GM21381 (cell line): ENCODE results near the gene GID8.

ENCODE experiments used
- ATAC-seq: cut with Tn5 transposase; IDR thresholded peaks from one replicate; pipeline ENCODE4 v1.9.1; 2021; ENCODE audit warnings: mild to moderate bottlenecking, moderate library complexity; ENCODE audit not compliant: unreplicated experiment

The GID8 gene

DNA sequence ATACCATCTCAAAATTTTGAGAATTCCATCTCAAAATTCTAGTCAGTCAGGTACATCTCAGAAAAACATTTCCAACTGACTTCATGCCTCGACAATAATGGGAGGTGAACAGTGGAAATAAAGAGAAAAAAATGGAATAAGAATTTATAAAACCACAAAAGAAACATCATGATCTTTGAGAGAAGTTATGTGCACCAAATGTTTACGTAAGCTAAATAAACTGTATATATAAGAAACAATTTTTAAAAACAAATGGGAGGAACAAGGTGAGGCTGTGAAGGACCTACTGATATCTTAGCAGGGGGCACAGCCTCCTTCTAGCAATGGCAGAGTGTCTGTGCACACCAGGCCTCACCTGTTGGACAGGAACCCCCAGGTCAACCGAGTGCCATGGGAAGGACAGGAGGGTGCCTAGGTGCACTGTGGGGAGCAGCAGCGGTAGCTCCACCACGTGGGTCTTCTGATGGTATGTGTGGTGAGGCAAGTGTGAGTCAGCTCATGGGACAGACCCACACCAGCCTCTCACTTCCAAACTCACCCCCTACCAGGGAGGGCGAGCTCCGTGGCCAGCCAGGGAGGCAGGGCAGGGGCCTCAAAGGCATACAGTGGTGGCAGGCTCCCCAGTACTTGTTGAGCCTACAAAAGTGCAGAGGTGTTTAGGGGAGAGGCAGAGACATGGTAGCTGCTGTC, 34.9 kb upstream of the GID8 start:
- no peak for ATAC-seq

DNA sequence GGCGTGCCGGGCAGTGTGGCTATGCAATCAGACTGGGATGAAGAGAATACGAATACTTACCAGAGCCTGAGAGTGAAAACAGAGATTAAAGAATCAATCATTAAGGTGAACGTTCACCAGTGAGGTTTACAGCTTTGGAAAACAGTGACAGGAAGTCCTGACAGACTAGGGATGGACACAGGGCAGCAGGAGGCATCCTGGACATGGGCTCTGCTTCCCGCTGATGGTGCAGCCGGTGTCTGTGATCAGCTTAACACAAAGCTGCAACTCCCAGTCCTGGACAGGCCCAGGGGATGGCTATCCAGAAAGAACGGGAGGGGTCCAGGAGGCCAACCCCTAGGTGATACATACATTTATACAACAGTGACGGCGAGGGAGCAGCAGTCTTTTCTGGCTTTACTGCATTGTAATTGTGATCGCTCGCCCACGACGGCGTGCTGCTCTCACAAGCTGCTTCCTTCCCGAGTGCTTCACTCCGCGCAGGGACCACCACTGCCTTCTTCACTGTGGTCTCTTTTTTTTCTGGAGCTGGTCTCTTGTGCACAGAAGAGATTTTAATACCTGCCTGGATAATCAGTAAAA, 32.3 kb upstream of the GID8 start:
- no peak for ATAC-seq

DNA sequence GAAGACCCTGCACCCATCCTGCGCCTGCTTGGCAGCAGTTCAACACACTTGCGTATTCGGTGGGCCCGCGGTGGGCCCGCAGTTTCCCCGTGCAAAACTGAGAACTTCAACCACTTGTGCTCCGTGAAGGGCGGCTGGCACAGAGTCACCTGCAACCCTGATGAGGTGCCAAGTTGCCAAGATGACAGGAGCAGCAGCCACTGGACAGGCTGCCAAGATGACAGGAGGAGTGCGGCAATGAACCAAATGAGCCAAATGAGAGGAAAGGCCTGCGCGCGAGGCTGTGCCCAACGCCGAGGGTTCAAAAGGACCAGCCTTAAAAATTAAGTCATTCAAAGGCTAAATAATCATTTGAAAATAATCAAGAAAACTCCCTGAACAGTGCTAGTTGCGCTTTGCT, 31.7 kb upstream of the GID8 start:
- no peak for ATAC-seq

DNA sequence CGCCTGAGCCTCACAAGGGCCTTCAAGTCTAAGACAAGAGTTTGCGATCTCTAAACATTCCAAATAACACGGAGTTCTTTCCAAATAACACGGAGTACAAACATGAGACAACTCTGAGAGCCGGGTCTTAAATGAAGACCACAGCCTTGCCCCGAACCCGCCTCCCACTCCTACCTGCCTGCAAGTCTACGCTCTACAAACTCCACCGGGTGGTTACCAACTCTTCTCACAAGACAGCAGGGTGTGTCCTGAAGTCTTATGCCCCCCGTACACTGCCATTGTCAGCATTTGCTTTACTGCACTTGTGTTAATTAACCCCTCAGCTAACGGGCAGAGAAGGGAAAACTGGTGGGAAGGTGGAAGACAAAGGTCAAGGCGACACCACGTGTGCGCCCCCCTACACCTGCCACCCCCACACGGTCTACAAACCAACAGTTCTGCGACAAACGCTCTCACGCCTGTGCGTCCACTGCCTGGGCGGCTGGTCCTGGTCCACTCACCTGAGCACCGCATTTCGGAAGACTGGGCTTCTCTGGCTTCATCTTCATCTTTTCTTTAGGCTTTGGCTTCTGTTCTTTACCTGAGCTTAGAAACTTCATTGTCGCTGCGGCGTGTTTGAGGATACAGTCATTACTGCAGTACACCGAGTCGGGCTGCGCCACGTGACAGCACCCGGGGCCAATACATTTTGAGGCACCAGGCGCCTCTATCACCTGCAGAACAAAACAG, 31.1 kb upstream of the GID8 start:
- ATAC-seq = no peak

DNA sequence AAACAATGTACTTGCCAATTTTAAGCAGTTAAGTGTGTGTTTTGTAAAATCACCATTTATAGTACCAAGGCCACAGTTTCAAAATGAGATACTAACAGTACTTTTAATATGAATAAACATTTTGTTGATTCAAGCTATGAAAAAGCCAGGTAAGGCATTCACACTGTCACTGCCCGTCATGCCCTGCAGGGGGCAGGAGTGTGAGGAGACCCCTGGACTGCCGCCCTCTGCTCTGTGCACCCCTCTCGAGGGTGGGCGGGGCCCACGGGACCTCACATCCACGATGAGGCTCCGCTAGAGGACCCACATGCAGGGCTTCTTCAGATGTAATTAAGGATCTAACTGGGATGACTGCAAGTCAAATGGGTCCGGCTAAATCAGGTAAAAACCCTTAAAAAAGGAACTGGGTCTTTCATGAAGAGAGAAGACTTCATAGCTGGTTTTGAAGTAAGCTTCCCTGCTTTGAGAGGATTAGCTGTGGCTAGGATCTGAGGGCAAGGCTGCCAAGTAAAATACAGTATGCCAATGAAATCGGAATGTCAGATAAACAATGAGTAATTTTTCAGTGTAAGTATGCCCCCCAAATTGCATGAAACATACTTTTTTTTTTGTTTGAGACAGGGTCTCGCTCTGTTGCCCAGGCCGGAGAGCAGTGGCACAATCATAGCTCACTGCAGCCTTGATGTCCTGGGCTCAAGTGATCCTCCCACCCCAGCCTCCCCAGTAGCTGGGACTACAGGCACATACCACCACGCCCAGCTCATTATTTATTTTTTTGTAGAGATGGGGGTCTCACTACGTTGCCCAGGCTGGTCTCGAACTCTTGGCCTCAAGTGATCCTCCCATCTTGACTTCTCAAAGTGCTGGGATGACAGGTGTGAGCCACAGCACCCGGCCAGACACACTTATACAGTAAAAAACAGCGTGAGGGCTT, 30.3 kb upstream of the GID8 start:
- ATAC-seq = no peak

DNA sequence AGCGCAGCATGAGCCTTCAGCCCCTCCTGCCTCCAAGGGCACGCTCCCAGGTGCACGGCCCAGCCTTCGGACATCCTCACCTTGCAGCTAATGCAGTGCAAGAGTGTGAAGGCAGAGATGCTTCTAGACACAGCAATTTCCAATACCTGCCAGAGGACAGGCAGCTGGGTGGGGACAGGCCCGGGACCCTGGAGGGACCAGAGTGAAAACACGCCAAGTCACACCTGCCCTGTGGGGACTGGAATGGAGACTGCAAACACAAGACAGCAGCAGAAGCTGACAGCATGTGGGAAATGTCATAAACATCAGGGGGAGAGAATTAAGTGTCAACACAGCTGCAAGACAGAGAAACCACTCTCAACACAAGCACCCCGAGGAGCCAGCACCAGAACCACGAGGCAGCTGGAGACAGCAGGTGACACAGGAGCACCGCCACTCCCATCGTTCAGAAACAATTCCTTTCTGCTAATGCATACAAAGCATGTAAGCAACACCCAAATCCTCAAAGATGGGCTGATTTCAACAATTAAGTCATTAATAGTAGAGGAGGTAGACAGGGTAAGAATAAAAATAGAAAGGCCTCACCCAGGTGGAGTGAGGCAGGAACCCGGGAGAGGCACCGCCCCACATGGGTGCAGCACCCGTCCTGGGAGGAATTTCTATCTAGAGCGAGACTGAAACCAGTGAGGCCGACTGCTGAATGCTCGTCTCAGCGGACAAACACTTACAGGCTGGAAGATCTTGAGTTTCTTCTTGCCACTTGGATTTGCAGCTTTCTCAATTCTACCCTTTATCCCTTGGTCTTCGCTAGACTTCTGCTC, 28.8 kb upstream of the GID8 start:
- no peak for ATAC-seq

DNA sequence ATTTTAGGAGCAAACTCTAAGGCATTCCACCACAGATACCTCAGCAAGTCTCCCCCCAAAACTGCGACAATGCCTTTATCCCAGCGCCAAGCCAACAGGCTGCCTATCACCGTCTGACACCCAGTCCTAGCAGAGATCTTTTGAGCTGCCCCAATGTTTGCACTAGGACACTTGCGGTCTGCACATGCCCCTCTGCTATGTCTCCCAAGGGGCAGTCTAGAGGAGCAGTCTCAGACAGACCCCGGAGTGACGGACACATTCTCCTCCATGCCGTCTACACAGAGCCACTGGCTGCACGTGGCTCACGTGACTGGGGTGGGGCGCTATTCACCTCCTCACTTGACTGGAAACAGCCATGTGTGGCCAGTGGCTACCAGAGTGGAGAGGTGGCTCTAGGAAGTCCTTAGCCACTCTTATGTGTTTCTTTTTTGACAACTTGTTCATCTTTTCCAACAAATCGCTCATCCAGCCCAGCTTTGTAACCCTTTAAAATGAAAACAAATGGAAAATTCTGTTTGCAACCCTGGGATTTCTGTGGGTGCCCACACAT, 27.7 kb upstream of the GID8 start:
- ATAC-seq = no peak

DNA sequence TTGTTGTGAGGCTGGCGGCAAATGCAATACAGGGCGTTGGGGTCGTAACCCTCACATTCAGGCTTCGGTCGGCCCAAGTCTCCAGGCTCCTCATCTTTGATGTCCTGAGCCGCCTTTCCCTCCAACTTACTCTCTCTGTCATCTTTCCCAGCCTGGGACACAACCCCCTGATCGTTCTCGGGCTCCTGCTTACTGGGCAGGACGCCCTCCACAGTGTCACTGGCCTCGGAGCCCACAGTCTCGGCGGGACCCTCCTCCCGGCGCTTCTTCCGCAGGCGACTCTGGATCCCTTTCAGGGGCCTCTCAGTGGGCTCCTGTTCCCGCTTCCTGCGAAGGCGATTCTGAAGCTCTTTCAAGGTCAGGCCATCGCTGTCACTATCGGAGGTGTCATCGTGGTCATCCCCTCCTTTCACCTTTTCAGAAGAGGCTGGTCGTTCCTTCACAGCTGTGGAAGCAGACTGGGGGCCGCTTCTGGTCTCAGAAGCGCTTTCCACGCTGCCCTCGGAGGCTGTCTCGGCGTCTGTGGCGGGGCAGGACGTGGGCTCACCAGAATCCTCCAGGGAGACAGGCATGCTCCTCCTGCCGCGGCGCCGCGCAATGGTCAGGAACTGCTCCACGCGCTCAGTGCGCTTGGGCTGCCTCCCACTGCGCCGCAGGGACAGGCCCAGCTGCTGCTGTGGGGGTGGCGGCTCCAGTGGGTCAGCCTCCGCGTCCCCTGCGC, 27.0 kb upstream of the GID8 start:
- no peak for ATAC-seq

DNA sequence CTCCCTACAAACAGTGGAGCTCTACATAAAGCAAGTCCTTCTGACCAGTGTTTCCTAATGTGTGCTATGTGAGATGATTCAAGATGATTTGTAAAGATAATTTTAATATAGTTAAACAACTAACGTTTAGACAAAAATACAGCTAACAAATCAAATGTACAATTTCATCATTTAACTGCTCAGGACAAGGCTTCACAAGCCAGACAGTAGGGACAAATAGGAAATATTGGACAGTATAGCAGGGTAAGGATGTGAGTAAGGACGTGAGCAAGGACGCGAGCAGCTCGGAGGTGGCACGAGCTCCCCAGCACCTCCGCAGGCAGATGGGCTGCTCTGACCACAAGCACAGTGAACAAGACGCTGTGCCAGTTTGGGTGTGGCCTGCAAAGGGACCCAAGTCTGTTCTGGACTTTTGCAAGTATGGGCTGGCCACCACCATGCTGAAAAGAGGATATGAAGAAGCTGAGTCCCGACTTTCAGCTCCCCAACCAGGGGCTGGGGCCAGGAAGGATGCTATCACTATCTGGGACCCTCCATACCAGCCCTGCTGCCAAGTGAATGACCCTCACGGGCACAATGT, 26.2 kb upstream of the GID8 start:
- no peak for ATAC-seq

DNA sequence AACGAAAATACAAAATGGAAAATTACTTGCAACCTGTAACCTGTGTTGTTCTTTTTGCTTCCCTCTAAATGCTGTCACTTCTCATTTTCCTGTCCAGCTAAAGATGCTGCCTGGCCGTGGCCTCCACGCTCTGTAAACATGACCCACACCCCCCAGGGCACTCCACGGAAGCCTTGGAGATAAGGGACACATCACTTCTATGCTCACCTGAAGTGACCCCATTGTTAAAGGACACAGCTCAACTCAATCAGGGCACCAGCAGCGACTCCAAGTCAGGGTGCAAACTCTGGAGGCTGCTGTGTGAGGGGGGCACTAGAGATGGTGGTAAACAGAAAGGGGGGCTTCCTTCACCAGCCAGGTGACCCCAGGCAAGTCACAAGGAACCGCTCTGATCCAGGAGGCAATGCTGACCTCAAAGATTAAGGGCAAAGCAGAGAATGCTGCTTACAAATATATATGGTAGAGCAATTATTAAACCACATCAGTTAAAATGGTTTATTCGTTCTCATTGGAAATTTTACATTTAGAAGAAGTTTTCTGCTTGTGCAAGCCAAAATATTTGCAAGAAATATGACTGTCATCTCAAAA, 24.8 kb upstream of the GID8 start:
- ATAC-seq = no peak

DNA sequence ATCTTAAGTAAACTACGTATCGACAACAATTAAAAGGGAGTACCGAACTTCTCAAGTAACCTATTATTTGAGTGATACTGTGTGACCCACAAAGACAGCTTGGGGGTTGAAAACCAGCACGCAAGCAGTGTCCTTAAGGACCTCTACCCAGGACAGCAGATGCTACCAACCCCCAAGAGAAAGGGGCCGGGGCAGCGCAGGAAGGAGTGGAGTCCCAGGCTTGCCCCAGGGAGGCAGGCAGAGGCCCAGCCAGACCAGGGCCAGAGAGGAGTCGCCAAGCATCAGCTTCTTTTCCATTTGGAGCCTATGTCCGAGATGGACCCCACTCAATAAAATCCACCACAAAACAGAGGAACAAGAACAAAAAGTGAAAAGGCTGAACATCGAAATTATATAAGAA, 23.5 kb upstream of the GID8 start:
- no peak for ATAC-seq

DNA sequence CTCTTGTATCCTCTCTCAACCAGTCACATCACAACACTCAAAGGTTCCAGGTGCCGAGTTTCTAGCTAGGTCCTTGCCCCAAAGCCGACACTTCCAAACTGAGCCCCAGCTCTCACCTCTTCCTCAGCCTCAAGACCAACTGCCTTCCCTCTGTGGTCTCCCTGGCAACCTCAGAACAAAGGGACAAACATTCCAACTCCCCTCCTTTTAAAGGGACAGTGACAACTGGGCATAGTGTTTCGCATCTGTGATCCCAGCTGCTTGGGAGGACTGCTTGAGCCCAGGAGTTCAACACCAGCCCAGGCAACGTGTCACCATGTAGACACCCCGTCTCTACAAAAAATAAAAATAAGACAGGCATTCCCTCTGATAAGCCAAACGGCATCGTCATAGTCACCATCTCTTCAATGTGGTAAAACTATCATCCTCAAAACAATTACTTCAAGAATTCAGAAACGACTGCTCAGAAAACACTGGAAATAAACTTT, 22.9 kb upstream of the GID8 start:
- no peak for ATAC-seq

DNA sequence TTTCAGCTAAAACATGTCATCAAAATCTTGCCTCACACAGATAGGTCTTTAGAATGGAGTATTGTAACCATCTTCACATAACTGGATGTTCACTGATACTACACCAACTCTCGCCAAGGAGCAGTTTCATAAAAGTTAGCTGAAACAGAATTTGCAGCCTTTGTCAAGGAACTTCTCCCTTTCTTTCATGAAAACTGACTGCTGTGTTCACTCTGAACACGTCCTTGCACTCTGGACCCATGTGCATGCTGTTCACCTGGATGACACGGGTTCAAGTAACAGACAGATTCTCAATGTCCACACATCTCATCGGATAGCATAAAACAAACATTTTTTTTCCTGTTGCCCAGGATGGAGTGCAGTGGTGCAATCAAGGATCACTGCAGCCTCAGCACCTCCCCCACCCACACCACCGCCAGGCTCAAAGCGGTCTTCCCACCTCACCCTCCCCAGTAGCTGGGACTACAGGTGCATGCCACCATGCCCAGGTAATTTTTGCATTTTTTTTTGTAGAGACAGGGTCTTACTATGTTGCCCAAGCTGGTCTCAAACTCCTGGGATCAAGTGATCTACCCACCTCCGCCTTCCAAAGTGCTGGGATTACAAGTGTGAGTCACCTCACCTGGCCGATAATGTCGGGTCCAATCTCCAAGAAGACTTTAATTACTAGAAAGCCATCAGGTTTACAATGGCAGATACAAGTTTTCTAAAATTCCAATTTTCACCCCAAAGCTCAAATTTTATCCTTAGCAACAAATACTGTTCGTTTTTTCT, 21.1 kb upstream of the GID8 start:
- ATAC-seq = no peak

DNA sequence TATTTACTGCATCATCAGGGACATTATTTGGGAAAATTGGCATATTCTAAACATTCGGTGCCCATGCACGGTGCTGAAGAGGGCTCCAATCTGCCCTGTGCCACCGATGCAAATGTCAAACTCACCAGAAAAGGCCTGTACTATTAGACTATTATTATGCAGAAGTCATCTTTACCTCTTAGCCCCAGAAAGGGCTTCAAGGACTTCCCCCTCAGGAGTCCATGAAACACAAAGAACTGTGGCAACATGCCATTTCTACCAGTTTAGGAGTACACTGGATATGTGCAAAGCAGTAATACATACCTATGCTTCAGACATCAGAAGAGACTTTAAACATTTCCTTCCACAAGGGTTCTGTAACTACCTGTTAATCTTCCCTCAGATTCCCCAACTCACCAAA, 20.2 kb upstream of the GID8 start:
- no peak for ATAC-seq

DNA sequence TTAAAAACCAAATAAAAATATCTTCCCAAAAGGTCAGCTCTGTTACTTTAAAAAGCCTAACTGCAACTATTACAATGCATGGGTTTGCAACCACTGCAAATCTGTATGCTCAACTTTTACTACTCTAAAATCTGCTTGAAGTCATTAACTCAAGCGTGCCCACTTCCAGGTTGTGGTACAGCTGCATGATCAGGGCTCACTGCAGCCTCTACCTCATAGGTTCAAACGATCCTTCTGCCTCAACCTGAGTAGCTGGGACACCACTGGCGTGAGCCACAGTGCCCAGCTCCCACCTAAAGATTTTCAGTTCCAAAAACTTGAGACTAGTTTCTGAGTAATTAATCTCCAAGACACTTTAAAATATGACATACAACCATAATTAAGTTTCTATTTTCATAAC, 19.8 kb upstream of the GID8 start:
- no peak for ATAC-seq

DNA sequence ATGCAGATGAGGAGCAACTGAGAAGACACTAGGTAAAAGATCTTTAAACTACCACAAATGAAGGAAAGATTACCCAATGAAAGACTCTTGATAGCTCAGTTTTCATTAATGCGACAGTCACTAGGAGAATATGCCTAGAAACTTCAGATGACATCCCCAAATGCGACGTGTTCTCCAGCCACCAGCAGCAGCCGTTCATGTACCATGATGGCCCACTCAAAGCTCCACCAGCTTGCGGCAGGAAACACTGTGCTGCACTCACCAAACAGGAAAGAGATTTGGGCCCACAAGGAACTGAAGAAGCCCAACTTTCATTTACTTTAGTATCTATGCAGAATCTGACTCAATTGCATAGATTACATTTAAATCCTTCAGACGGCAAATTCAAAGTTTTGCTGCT, 19.1 kb upstream of the GID8 start:
- no peak for ATAC-seq

DNA sequence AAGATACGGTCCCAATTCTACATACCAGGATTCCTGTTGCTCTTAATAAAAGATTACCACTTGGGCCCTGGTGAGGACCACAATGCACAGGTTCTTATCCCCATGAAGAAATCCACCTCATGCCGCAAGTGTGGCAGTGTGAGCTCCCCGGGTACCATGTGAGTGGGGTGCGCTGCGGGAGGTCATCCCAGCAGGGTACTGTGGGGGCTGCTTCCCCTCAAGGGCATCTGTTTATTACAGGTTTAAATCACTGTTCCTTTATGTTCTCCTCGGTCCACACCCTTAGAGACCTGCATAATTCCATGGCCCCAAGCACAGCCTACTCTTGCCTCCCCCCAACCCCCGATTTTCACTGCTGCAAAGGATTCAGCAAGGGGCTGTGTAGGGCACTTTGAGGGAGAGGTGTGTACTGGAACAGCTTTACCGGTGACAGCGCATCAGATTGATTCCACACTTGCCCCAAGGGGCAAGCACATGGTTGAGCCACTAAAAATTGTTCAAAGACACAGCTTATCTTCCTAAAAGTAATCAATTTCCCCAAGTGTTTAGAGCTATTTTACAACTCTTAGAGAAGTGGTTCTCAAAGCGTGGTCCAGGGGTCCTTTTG, 17.8 kb upstream of the GID8 start:
- ATAC-seq = no peak
